Endothelial cell of umbilical vein (primary cell): ENCODE measurements around the gene TRPV6.

ENCODE experiments used
- CTCF ChIP-seq, 2 donors: IDR thresholded peaks; 1 replicate in 1 of 2; 2 replicates in 1 of 2; pipeline ENCODE4 v1.5.1; 2011; ENCODE audit warnings: low read length in 2 of 2, mild to moderate bottlenecking in 2 of 2, moderate library complexity in 2 of 2, control low read depth in 1 of 2, inconsistent platforms in 1 of 2, low read depth in 1 of 2; ENCODE audit not compliant: insufficient read depth in 1 of 2; ENCODE audit errors: extremely low read depth in 1 of 2
- EZH2 ChIP-seq: IDR thresholded peaks from 2 replicates; pipeline ENCODE4 v1.6.1; 2012; ENCODE audit warnings: borderline replicate concordance, low read depth, mild to moderate bottlenecking, moderate library complexity, low read length, inconsistent platforms; ENCODE audit not compliant: severe bottlenecking
- FOS ChIP-seq: IDR thresholded peaks from 2 replicates; pipeline ENCODE4 v1.6.1; 2011; ENCODE audit warnings: mild to moderate bottlenecking, low read length, moderate library complexity, borderline replicate concordance; ENCODE audit not compliant: insufficient read depth
- JUN ChIP-seq: IDR thresholded peaks from 2 replicates; pipeline ENCODE4 v1.6.1; 2011; ENCODE audit warnings: borderline replicate concordance, low read depth; ENCODE audit not compliant: insufficient read length, insufficient read depth
- POLR2A ChIP-seq: IDR thresholded peaks from 2 replicates; pipeline ENCODE4 v1.6.1; 2012; ENCODE audit warnings: low read depth, mild to moderate bottlenecking, control low read depth, low read length

- TF ChIP-seq JUN = no peak
- no peak for TF ChIP-seq CTCF (IDR thresholded peaks at IDR 0.05; ENCODE audit: extremely low read depth in 1 of 2, insufficient read depth in 1 of 2, low read depth in 1 of 2, low read length in 2 of 2)
- no peak for TF ChIP-seq EZH2
- no peak for TF ChIP-seq POLR2A
- no peak for TF ChIP-seq FOS
These were observed 26.1 kb downstream of the TRPV6 start for GRCh38 chr7:142859411-142859810.
